Measurements from ENCODE around the gene TUBG2.

Gene TUBG2

DNA sequence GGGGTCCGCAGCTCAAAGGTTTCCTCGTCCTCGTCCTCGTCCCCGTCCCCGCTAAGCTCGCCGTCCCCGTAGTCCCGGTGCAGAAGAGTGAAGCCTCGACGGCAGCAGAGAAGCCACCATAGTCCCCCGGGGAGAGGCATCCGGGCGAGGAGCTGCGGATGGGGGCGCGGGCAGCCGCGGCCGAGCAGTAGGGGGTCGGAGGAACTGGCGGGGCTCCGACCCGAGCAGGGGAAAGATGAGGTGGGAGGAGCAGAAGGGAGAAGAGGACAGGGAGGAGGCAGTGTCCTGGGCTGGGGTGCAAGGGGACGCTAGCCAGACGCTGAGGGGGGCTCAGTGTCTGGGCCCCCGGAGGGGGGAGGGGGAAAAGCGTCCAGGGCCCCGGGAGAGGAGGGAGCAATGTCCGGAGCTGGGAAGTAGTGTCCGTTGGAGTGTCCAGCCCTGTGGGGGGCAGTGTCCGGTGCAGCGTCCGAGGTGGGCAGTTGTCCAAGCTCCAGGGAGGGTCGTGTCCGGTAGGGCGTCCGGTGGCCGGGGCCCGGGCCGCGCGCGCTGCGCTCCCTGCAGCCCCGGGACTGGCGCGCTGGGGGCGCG is 17.4 kb downstream of the TUBG2 start, which contains the start of gene PLEKHH3:
Gene PLEKHH3 (minus strand): TSS at position 571 of the 588 bp plus-strand sequence. CDS start 431 bp downstream, at position 140.
- peak; percentile 94 for DNase-seq

DNA sequence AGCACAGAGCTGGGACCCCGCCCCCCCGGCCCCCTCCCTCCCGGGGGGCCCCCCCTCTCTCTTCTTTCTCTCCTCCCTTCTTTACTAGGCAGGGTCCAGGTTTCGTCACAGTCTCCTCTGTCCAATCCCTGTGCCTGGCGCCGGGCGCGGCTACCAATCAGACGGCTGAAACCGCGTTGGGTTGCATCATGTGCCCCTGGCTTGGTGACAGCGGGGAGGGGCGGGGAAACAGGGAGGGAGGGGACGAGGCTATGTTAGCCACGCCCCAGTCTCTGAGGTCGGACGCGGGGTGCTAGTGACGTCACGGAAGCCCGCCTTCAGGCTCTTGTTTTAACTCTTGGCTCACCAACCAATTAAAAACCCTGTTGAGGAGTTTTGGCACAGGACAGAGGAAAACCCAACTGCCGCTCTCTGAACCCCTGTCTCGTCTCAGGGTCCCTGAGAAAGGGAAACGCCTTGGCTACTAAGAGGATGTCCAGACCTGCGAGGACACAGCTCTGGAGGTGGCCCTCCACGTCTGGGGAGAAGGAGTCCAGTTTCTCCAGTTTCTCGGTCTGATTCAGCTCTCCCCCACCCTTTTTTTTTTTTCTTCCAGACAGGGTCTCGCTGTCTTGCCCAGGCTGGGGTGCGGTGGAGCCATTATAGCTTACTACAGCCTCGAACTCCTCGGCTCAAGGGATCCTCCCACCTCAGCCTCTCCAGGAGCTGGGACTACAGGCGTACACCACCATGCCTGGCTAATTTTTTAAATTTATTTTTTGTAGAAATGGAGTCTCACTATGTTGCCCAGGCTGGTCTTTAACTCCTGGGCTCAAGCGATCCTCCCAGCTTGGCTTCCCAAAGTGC is 18.2 kb downstream of the TUBG2 start:
- DNase-seq: peak; percentile 88

DNA sequence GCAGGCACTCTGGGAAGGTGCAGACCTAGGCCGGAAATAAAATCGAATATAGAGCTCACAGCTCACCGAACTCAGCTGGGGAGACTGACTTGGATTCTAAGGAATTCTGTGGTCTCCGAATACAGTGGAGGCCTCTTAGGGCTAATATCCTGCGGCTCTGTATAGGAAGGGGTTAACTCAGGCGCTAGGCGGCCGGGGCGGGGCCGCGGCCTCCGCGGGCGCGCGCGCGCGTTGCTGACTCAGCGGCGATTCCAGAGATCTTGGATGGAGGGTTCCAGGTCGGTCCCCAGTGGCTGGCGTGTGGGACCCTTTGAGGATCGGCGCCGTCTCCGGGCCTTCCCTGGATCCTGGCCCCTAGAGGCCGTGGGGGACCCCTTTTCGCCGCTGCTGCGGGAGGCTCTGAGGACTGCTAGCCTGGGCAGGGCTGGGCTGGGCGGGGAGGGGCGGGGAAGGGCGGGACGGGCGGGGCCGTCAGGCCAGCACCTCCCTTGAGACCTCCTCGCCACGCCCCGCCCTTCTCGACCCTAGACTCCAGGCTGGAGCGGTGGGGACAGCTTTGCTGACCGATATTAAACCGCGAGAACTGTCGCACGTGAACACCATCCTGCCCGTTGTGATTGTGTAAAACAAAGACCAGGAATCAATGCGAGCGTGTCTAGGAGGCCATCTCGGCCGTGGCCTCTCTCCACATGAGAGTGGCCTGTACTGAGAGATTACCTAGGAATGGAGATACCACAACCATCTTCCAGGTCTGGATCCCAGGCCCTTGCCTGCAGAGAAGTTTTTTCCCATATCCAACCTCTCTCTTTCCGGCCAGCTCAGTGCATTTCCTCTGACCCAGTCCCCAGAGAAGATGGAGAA is 19.1 kb downstream of the TUBG2 start:
- peak; percentile 98 for DNase-seq

DNA sequence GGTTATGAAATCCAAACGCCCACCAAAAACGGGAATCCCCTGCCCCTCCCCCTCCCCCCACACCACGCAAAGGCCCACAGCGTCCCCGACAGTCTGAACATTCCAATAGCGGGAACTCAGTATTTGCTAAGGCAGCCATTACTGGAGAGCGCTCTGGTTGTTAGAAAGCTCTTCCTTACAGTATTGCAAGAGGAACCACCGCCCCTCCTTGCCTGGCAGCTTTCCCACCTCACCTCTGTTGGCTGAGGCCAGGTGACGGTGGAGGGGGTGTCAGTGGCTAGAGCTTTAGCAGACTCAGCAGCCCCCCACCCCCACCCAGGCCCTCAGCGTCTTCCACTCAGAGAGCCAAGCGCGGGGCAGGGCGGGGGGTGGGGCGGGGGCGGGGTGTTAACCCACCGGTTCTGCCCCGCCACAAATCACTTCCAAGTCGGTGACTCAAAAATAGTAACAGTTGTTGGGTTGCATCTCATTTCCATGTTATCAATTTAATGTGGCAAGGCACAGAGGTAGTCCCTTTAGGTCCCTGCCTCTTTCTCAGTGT is 19.9 kb downstream of the TUBG2 start:
- peak; percentile 52 for DNase-seq

DNA sequence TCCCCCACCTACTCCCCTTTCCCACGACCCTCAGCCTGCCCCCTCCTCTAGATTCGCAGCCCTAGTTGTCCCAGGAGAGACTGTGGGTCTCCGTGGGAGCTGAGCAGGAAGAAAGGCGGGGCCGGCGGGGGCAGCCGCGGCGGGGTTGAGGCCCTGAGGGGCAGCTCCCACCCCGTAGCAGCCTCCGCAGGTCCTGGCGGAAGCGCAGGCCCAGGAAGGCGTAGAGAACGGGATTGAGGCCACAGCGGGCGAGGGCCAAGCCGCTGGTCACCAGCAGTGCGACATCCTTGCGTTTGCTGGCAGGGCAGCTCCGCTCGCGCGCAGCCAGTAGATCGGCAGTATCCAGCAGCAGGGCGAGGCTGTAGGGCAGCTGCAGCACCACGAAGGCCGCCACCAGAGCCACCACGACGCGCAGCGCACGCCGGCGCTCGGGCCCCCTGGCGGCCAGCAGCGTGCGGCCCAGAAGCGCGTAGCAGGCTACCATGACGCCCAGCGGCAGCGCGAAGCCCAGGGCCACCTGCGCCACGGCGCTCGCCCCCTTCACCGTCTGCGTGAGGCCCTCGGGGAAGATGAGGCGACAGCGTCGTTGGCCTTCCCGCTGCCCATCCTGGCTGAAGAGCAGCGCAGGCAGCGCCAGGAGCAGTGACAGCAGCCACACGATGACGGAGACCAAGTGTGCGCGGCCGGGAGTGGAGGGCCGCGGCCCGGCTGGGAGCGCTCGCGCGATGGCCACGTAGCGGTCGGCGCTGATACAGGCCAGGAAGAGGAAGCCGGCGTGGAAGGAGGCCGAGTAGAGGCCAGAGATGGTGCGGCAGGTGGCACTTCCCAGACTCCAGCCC is 20.6 kb downstream of the TUBG2 start:
- peak; percentile 97 for DNase-seq

DNA sequence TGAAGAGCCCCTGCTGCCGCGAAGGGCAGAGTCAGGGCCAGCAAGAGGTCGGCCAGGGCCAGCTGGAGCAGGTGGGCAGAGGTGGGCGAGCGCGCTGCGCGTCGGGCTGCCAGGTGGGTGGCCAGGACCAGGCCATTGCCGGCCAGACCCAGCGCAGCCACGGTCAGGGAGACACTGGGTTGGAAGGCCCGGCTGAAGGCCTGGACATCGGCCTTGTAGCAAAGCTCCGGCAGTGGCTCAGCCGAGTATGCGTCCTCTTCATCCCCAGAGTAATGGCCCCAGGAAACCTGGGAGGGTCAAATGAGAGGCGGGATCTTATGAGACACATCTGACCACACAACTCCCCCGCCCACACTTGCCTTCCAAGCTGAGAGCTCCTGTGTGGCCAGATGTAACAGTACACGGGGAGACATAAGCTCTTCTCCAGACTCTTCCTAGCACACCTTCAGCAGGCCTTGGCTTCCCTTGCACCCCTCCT is 21.3 kb downstream of the TUBG2 start:
- no peak for DNase-seq

DNA sequence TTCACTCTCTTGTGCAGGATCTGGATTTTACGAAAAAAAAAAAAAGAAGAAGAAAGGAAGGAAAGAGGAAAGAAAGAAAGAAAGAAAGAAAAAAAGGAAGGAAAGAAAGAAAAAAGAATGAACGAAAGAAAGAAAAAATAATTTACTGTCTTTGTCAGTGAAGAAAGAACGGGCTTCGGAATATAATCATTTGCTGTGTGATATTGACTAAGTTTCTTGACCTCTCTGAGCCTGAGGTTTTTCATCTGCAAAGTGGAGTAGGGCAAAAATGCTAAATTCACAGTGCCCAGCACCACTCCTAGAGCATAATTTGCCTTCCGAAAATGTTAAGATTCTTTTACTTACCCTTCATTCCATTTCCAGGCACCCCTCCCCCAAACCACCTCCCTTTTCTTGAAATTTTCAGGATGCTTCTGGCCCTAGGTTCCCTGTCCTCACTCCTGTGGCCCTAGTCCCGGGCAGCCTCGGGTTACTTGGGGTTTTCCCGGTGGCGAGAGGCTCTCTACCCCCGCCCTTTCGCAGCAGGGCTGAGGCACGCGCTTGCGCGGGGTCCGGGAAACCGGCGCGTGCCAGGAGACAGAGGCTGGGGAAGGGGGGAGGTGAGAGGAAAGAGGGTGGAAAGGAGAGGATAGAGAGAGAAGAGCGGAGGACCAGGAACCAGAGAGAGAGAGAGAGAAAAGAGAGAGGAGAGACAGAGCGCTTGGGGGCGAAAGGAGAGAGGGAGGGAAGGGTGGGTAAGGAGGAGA is 23.1 kb downstream of the TUBG2 start, which contains the start of gene CNTNAP1:
Gene CNTNAP1 (plus strand): TSS at position 556 of the 746 bp plus-strand sequence. CDS start 299 bp downstream, outside the sequence.
- no peak for DNase-seq

DNA sequence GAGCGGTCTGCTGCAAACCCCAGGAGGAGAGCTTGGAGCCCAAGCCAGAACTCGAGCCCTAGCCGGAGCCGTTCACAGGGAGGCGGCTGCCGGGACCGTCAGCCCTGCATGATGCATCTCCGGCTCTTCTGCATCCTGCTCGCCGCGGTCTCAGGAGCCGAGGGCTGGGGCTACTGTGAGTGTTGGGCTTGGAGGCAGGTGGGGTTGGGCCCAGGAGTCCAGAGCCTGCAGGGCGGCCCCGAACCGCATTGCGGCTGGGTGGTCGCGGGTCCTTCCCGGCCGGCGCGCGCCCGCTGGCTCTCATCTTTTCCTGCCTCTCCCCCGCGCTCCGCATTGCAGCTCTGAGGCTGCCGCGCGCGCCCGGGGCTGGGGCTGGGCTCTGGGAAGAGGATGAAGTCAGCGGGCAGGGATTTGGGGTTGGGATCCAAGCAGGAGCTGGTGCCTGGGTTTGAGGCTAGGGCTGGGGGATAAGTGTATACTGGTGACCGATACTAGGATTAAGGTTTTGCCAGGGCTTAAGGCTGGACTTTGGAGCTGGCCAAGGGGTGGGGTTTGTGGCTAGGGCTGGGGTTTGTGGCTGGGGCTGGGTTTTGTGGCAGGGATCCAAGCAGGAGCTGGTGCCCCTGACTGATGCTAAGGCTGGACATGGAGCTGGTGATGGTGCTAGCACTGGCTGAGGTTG is 23.8 kb downstream of the TUBG2 start:
- DNase-seq: peak; percentile 87

DNA sequence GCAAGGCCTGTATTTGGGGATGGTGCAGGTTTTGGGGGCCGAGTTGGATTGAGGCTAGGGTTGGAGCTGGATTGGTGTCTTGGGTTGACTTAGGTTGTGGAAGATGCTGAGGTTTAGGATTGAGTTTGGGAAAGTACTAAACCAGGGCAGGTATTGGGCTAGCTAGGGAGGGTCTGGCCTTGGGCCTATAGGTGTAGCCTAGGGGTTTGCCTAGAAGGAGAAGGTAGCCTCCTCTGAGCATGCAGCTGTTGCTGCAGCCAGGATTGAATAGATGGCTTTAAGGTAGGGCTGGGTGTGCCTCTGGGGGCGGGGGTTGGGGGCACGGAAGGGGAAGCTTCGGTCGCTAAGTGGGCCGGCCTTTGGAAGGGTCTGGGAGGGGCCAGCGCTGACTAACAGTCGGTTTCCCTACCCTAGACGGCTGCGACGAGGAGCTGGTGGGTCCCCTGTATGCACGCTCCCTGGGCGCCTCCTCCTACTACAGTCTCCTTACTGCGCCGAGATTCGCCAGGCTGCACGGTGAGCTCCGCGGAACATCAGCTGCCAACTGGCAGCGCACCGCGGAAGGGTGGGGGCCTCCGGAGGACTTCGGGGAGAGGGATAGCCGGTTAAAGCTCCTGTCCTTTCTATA is 24.4 kb downstream of the TUBG2 start:
- DNase-seq: peak; percentile 47

DNA sequence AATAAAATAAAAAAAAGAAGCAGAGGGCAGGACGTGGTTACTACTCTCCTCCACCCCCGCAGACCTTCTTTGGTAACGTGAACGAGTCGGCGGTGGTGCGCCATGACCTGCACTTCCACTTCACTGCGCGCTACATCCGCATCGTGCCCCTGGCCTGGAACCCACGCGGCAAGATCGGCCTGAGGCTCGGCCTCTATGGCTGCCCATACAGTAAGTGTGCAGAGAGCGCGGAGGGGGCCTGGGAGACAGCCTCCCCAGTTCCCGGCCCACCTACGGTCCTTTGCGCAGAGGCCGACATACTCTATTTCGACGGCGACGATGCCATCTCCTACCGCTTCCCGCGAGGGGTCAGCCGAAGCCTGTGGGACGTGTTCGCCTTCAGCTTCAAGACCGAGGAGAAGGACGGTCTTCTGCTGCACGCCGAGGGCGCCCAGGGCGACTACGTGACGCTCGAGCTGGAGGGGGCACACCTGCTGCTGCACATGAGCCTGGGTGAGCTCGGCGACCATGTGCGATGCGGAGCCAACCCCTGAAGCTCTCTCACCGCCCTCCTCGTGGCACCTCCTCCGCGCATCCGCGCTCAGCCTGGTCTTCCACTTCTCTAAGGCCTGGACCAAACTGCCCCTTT is 26.0 kb downstream of the TUBG2 start:
- DNase-seq: peak; percentile 61

DNA sequence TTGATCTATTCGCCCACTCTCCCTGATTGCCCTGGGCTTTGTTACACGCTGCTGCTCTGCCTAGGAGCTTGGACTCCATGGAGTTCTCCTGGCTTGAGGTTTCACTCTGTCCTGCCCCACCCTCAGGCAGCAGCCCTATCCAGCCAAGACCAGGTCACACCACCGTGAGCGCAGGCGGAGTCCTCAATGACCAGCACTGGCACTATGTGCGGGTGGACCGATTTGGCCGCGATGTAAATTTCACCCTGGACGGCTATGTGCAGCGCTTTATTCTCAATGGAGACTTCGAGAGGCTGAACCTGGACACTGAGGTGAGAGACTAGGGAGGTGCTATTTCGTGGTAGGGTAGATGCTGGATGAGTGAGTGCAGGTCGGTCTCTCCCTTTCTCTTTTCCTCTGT is 26.7 kb downstream of the TUBG2 start:
- no peak for DNase-seq

DNA sequence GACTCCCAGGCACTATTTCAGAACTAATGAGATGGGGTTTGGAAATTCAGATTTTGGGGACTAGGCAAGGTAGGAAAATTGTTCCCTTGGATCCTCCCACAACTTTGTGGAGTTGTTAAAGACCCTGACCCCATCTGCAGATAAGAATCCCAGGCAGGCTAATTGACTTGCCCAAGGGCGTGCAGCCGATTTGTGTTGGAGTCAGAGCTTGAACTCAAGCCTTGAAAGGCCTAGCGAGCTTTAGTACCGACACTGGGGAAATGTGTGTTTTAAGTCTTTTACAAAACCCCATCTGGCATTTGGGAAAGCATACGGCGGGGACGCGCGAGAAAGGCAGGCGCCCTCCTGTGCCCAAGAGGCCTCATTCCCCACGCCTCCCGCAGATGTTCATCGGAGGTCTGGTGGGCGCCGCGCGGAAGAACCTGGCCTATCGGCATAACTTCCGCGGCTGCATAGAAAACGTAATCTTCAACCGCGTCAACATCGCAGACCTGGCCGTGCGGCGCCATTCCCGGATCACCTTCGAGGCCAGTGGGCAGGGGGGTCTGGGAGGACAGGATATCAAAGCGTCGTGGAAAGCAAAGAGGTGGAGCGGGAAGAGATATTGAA is 27.5 kb downstream of the TUBG2 start:
- DNase-seq: no peak

DNA sequence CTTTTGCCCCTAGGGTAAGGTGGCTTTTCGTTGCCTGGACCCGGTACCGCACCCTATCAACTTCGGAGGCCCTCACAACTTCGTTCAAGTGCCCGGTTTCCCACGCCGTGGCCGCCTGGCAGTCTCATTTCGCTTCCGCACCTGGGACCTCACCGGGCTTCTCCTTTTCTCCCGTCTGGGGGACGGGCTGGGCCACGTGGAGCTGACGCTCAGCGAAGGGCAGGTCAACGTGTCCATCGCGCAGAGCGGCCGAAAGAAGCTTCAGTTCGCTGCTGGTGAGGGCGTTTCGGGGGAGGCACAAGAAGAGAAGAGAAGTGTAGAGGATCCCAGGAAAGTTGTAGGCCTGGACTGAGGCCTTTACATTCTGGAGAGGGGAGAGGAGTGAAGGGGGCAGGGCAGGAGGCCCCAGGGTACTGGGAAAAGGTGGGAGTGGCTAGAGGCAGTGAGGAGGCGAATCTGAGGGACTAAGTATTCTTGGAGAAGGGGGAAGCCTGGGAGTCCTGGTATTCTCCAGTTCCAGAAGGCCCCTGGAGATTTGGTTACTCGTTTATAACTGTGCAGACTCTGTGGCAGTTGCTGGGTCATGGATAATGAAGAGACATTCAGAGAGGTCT is 28.7 kb downstream of the TUBG2 start:
- DNase-seq: no peak

DNA sequence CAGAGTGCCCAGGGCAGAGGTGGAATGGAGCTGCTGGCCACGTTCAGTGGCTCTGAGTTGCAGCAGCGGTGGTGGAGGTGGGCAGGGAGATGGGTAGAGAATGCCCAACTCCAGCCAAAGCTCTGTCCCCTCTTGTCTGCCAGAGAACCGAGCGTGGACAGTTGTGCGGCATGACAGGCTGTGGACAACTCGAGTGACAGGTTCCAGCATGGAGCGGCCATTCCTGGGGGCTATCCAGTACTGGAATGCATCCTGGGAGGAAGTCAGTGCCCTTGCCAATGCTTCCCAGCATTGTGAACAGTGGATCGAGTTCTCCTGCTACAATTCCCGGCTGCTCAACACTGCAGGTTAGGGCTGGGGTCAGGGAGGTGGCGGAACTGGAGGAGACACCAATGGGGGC is 31.5 kb downstream of the TUBG2 start:
- DNase-seq: no peak

DNA sequence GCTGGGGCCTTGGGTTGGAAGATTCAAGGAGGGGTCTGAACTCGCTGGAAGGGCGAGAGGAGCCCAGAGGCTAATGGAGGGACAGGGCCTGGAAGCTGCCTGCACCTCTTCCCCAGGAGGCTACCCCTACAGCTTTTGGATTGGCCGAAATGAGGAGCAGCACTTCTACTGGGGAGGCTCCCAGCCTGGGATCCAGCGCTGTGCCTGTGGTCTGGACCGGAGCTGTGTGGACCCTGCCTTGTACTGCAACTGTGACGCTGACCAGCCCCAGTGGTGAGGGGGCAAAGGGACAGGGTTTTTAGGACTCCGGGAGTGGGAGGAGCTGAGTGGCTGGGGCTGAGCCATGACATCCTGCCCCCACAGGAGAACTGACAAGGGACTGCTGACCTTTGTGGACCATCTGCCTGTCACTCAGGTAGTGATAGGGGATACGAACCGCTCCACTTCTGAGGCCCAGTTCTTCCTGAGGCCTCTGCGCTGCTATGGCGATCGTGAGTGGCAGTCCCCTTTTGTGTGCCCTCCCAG is 32.0 kb downstream of the TUBG2 start:
- DNase-seq: no peak

DNA sequence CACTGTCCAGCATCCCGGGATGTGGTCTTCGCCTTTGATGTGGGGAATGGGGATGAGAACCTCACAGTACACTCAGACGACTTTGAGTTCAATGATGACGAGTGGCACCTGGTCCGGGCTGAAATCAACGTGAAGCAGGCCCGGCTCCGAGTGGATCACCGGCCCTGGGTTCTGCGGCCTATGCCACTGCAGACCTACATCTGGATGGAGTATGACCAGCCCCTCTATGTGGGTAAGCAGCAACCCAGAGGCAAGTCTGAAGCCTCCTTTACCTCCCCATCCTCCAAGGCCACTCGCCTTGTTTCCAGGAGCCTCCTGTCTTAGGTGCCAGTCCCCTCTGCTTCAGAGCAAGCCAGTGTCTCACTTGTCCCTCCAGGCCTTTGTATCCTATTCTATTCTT is 33.4 kb downstream of the TUBG2 start:
- DNase-seq: no peak

DNA sequence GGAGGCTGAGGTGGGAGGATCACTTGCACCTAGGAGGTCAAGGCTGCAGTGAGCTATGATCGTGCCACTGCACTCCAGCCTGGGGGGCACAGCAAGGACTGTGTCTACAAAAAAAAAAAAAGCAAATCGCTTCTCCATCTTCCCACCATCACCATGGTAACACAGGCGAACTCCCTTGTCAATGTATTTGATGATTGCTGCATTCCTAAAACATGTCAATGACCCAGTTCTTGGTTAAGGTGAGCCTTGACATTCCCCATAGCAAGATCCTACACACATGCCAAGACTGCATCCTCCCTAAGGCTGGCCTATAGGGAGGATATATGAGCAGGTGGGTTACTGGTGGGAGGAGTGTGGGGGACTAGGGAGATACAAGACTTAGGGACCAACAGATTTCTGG is 35.4 kb downstream of the TUBG2 start:
- DNase-seq: no peak

DNA sequence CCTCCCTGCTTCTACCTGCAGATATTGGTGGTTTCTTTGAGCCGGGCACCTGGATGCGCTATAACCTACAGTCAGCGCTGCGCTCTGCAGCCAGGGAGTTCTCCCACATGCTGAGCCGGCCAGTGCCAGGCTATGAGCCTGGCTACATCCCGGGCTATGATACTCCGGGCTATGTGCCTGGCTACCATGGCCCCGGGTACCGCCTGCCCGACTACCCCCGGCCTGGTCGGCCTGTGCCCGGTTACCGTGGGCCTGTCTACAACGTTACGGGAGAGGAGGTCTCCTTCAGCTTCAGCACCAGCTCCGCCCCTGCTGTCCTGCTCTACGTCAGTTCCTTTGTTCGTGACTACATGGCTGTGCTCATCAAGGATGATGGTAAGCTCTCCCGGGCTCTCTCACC is 36.4 kb downstream of the TUBG2 start:
- no peak for DNase-seq

All from right kidney (tissue), 1 donor.